HG03565 (cell line): Measurements from ENCODE around the gene BFSP1.

Experiments used
- ATAC-seq: cut with Tn5 transposase; IDR thresholded peaks from one replicate; pipeline ENCODE4 v1.9.1; 2021; ENCODE audit warnings: mild to moderate bottlenecking, moderate library complexity; ENCODE audit not compliant: unreplicated experiment

BFSP1 gene

DNA sequence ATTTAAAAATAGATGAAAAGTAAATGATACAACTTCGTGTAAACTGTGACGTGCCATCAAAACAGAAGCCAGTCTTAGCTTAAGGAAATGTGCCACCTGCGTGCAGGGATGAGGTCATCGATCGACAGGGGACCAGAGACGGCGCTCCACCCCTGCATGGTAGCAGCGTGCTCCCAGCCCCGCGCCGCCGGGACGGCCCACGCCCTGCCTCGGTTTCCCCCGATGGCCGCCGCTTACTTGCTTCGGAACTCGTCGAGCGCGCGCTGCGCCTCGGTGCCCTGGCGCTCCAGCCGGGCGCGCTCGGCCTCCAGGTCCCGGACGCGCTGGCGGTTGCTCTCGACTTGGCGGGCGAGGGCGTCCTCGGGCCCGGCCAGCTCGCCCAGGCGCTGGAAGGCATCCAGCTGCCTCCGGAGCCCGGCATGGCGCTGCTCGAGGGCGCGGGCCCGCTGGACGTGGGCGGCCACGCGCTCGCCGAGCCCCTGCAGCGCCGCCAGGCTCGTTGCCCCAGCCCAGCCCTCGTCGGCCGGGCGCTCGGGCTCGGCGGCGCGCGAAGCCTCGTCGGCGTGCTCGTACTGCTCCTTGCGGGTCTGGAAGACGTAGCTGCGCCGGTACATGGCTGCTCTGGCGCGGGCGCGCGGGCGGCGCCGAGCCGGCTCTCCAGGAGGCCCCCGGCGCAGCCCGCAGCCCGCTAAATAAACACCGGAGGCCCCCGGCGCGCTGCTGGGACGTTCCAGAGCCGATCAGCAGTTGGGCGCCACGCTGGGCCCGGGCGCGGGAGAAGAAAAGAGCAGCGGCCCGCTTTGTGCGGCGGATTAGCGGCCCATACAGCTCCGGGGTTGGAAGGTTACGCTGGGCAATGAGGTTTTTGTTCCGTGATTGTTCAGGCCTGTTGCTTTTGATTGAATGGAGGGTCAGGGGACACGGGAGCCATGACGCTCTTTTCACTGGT lies at the start of gene BFSP1:
TSS of gene BFSP1 (minus strand) at position 664 of the 949 bp plus-strand sequence. CDS start at position 614, 50 bp downstream.
- ATAC-seq: peak; percentile 45

DNA sequence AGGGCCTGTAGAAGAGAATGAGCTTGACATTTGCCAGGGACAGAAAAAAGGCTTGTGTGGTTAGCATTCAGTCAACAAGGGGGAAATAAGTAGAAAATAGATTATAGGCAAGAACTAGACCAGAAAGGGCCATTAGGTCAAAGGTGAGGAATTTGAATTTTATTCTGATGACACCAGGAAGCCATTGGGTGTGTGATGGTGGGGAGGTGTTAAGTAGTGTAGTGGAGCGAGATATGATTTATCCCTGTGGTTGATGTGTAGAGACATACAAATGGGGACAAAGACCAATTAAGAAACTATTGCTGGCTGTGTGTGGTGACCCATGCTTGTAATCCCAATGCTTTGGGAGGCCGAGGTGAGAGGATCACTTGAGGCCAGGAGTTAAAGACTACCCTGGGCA lies 49.7 kb upstream of the BFSP1 start:
- no peak for ATAC-seq

DNA sequence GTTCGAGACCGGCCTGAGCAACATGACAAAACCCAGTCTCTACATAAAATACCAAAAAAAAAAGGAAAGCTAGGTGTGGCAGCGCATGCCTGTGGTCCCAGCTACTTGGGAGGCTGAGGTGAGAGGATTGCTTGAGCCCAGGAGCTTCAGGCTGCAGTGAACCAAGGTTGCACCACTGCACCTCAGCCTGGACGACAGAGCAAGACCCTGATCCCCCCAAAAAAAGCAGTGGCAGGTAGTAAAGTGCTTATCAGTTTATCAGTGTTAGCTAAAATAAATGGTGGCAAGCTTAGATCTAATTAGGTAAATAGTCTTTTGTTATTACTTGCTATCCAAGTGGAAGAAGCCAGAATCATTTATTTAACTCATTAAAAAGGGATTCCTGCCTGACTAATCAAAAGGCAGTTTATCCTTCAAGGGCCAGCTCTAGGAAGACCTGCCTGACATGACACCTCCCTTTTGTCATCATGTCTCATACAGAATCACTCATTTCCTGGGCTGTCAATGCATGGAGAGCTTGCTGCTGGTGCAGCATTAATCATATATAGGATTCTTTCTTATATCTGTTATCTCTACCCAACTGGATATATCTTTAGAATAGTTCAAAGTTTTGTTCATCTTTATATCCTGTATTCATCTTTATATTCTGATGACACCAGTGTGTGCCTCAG lies 48.3 kb upstream of the BFSP1 start:
- ATAC-seq: no peak

DNA sequence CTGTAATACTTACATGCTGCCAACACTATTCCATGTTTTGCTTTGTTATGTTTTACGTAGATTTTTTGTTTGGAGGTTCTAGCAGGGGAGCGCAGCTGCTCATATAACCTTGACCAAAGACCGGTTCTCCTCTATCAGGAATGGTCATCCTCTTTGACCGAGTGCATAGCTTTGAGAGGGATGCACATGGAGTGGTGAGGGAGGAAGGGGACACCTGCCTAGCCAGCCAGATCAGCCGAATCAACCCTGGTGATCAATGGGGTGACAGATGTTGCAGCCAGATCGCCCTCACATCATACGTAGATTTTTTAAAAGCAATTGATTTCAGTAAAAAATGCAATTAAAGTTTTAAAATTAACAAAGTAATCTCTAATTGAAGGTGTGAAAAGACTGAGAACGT lies 45.0 kb upstream of the BFSP1 start:
- no peak for ATAC-seq

DNA sequence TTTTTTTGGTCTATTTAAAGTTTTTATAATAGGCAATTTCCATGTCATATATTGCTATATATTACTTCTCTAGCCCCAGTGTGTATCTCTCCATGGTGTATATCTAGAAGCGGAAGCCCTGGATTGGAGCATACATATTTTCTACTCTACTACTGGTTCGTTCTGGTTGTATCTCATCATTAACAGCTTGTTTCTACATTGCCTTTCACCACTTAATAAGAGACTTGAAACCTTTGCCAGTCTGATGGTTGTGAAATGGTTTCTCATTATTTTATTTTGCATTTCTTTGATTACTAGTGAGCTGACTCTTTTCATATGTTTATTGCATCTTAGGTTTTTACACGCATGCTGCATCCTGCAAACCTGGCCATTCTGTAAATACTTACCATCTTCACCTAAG lies 42.3 kb upstream of the BFSP1 start:
- no peak for ATAC-seq

DNA sequence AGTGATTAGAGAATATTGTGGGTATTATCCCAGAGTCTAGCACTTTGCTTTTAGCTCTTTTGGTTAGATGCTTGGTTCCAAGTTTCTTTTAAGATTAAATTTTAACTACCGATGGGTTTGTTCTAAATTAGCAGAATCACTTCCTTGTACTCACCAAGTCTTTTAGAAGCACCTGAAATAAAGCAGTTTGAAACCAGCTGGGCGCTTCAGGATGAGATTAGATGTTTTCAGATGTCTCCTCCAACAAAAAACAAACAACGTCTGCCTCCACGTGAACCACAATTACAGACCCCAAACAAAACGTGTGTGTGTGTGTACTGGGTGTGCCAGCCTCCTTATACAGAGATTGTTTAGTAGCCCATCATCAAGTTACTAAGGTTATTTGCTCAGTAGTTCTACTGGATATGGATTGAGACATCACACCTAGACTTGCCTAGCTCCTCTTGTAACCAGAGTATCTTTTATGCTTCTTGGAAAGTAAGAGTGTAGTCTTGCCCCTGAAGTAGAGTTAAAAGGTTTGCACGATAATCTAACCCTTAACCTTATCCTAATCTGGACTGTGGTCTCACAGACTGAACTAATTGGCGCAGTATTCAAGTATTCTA lies 41.0 kb upstream of the BFSP1 start:
- no peak for ATAC-seq

DNA sequence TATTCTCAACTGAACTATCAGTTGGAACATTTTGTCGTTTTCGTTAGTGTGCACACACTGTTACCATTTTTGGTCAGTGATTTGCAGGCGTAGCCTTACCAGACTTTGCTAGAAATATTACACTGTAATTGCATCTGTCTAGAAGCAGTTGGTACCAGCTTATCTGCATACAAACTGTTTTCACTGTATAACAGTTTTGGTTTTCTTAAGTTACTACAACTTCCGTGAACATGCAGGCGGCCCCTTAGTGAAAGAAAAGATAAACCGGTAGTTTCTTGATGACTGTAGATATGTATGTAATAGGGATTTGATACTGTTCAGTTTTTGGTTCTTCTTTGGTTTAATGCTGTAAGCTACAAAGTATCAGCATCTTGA lies 40.0 kb upstream of the BFSP1 start:
- no peak for ATAC-seq

DNA sequence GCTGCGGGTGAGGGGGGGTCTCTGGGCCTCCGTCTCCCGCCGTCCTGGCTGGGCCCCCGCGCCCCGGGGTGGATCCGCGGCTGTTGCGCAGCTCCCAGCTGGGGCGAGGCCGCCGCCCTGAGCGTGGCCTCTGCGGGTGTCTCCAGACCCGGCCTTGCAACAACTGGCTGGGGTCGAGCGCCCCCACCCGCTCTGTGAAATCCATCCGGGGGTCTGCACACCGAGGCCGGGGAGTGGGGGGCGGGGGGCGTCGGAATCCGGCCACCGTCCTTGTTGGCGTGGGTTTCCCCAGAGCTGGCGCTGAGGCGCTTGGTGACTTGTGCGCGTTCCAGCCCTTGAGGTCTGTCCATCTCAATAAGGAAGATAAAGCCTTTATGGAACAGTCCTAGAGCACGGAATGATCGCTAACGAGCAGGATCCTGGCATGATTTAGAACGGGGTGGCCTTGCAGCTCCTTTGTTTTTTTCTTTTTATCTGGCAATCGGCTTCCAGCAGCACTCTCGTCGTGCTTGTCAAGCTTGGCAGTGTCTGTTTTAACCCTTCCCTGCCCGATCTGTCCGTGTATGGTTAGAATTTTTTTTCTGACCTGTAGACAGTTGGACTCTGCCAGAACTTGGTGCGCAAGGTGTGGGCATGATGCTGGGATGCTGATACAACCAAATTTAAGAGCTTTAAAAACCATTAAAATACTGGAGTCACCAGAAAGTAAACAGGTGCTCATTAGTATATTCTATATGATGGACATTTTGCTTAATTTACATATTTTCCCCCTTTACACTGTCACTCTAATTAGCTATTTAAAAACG lies 39.4 kb upstream of the BFSP1 start:
- no peak for ATAC-seq

DNA sequence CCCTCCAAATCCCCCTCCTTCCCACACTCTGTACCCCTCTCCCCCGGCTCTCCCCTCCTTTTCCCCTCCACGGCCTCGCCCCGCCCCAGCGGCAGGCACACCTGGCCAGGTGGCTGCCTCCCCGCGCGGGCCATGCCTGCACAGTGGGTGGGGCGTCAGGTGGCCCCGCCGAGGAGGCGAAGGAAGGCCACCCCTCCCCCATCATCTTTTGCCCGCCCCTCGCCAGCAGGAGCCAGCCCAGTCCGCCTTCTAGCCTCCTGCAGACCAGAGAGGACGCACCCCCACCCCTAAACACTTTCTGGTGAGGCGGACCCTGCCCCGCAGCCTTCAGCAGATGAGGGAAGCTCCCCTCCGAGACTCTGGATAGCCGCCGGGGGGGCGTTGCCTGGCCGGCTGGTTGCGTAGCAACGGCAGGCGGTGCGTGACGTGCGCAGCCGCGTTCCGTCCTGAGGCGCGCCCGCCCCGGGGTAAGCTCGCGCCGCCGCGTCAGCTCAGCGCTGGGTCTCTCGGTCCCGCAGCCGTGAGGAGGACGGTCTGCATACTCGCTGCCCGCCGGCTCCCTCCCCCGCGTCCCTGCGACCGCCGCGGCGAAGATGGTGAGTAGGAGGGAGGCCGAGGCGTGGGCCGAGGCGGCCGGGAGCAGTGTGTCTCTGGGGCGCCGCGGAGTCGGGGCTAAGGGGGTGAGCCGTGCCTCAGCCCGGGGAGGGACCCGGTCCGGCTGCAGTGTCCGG lies 38.6 kb upstream of the BFSP1 start, which contains the start of gene DSTN:
TSS of gene DSTN (plus strand) at position 460 of the 731 bp plus-strand sequence. CDS start at position 594, 134 bp downstream.
- ATAC-seq: peak; percentile 87

DNA sequence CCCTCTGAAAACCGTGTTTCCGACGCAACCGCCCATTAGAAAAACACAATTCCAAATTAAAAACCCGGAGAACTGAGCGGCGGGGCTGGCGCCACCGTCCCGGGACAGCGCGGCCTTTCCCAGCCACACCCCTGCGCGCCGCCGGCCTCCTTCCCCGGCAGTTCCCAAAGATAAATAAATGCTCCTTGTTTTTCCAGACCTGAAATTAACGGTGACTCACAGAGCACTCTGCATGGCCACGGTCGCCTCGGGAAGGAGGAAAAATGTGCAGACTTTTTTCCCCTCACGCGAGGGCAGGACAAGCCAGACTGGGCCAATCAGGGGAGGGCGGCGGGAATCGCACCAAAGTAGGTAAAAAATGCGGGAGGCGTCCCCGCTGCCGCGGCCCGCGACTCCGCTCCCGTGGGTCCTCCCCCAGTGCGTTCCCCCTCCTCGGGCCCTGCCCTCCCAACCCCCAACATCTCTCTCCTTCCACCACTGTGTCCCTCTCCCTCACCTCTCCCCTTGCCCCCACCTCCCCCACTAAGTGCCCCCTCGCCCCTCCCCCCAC lies 37.9 kb upstream of the BFSP1 start:
- ATAC-seq: no peak

DNA sequence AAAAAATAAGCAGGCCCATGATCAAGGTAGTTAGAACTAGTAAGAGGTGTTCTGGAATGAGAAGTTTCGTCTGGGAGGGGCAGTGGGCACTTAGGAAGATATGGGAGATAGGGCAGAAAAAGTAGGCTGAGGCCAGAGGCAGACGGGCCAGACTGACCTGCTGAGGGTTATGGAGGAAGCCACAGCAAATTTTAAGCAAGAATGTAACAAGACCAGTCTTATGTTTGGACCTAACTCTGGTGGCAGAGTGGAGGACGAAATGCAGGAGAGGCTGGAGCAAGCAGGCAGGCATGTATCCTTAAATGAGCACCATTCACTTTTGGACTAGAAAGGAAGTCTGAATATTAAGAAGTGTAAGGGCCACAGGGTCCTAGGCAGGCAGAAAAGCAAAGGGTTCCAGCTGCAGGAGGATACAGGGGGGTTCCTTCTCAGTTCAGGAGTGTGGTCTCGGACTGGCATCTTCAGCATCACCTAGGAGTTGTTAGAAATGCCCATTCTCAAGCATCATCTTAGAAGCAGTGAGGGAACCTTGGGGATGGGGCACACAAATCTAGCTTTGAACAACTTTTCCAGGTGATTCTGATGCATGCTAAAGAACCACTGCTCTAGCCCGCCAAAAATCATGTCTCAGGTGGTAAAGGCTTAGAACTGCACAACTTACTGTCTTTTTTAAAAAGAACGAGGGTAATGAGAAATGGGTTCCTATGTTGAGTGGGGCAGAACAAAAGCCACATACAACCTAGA lies 37.0 kb upstream of the BFSP1 start:
- ATAC-seq: no peak

DNA sequence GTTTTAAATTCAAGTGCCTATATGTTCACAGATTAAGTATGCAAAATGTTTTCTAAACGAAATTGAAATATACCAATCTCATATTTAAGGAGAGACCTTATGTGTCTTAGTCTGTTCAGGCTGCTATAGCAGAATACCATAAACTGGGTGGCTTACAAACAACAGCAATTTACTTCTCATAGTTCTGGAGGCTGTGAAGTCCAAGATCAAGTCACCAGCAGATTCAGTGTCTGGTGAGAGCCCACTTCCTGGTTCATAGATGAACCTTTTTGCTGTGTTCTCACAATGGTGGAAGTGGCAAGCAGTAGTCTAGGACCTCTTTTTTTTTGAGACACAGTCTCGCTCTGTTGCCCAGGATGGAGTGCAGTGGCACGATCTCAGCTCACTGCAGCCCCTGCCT lies 35.2 kb upstream of the BFSP1 start:
- no peak for ATAC-seq

DNA sequence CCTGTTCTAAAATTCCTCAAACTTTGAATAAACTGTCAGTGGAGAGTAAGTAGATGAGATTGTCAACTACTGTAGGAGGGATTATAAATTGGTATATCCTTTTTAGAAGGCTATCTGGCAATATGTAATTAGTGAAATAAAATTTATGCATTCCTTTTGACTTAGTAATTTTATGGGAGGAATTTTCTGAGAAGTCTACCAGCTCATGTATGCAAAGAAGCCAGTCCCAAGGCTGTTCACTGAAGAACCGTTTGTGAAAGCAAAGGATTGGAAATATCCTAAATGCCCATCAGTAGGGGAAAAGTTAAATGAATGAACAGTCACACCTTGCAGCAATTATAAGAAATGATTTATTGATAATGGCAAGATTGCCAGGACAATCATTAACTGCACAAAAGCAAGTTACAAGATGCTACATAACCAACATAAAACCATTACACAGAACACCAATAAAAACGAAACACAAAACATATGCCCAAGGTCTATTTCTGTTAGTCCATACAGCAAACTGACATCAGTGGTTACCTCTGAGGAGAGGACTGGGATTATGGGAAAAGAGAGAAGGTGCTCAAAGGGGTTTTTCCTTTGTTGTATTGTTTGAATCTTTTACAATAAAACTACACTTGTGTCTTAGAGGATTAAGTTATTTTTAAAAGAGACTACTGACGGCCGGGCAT lies 34.1 kb upstream of the BFSP1 start:
- no peak for ATAC-seq

DNA sequence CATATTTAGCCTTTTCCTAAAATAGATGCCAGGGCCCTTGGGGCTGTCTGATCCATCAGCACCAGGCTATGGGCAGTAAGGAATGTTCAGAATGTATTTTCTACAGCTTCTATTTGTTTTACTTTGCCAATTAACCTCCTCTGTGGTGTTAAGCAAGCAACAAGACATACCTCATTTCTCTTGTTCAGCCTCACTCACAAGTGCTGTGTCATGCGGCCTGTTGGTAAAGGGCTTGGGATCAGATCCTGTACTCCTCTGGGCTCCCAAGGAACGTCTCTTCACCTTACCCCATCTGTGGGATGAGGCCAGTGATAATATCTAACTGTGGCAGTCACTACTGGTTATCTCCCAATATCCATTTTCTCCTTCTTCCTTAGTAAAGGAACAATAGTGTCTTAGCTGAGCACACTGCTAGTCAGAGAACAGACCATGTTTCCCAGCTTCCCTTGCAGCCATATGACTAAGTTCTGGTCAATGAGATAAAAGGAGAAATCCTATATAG lies 31.7 kb upstream of the BFSP1 start:
- no peak for ATAC-seq

DNA sequence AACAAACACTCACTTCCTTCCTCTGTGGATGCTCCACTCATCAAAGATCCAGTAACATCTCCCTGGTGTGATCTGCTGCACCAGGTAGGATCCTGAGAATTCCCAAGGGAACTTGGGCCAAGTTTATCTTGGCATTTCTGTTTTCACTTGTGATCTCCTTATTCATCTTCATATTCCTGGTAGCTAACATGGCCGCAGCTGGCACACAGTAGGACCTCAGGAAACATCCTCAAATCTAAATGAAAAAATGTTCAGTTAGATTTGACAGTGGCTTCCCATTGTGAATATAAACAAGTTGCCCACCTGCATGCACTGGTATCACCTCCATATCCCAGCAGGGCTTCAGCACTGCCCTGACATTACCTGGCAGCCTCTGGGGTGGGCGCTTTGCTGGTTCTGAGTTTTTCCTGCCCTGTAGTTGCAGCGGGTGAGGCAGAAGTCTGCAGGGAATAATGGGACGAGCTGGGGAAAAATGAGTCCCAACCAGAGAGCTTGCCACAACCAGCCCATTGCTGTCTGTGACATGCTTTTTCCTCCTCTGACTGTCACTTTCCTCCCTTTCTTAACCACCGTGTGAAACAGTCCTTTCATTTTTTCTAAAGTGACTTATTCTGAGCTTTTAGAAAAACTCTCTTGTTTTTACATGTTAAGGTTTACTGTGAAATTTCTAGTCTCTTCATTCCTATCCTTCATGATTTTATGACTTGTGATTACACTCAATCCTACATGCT lies 29.3 kb upstream of the BFSP1 start:
- ATAC-seq: no peak

DNA sequence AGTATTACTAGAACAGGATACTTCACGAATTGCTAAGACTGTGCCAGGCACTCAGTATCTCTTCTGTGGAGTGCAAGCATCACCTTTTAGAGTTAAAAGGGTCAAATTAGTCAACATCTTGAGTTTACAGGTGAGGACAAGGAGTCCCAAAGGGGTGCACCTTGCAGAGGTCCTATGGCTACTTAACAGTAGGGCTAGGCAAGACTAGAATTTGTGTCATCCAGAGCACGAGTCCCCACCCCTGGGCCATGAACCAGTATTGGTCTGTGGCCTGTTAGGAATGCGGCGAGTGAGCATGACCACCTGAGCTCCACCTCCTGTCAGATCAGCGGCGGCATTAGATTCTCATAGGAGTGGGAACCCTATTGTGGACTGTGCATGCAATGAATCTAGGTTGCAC lies 28.2 kb upstream of the BFSP1 start:
- ATAC-seq: no peak

DNA sequence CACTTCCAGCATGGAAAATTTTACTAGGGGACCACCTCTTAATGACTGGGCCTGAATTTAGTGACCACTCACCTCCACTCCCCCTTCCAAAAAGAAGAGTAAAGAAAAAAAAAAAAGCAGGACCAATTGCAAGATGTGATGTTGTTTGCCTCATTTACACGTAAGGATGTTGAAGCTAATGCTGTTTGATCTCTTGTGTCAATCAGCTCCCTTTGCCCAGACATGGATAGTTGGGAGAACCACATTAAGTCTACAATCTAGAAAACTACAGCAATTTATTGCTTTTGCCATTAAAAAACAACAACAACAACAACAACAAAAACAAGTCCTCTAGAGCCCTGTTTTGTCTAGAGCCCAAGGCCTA lies 27.7 kb upstream of the BFSP1 start:
- no peak for ATAC-seq
